ENCODE results near the gene THEMIS. TPM values are rescaled to one million over a fixed set of nuclear protein-coding genes. Genes with fewer than 3 reads are reported as not detected.

Gene THEMIS
- total and polyA plus RNA-seq, 10 of the 15 experiments (the other 5 are each of a cell fraction or from before 2014, with no cell fraction given): 0.06 to 1.5 (median 0.08) TPM; not detected in 6

GRCh38 chr6:127907960-127908640 lies 7.2 kb upstream of the THEMIS start:
- SMC1A ChIA-PET (ENCODE audit: uncharacterized antibody, unreplicated experiment): interaction anchor here (0.7 to 2.9 kb wide), 6 partner anchors 10 to 192 kb away, joined by 3 to 14 read pairs (median 3); no protein-coding TSS in a partner anchor
- H3K4me2 ChIP-seq (ENCODE audit: control insufficient read depth, insufficient read depth): peak overlapping the region; percentile 64; the same call in 1 of the 2 replicates
- TF ChIP-seq ZNF217 (IDR thresholded peaks at IDR 0.05): 0 out of 2 replicates have a peak, but pooled peaks have one; percentile 34
- no peak for TF ChIP-seq REST (IDR thresholded peaks at IDR 0.05; ENCODE audit: low read depth, low read length)
- 0 out of 2 replicates have a peak, but pooled peaks have one; percentile 6 for TF ChIP-seq RUNX3 (IDR thresholded peaks at IDR 0.05; ENCODE audit: low read length)
- peak; percentile 60 to 61; a peak in 3 of 4 replicates for TF ChIP-seq IKZF2 (IDR thresholded peaks at IDR 0.05)
- TF ChIP-seq CHD4 (IDR thresholded peaks at IDR 0.05): no peak
- no peak for TF ChIP-seq ZBTB11 (CRISPR knock-in tag; IDR thresholded peaks at IDR 0.05)
- TF ChIP-seq ESRRA (IDR thresholded peaks at IDR 0.05; ENCODE audit: low read length): no peak
- no peak for TF ChIP-seq ATF3 (IDR thresholded peaks at IDR 0.05; ENCODE audit: borderline replicate concordance, extremely low read depth, low read depth, low read length)
- no peak for TF ChIP-seq NR2F1 (conservative IDR thresholded peaks at IDR 0.05)
- TF ChIP-seq STAT1 (conservative IDR thresholded peaks at IDR 0.05): no peak
- no peak for TF ChIP-seq CHD2 (IDR thresholded peaks at IDR 0.05; ENCODE audit: borderline replicate concordance, low read depth, low read length)

More at GRCh38 chr6:127907960-127908640, 7.2 kb upstream of the THEMIS start:
- H3K27ac ChIP-seq (ENCODE audit: control insufficient read depth, insufficient read depth): no peak overlapping the region
- no peaks in the 10 kb centered on the region for H3K36me3 ChIP-seq (ENCODE audit: control insufficient read depth in 2 of 2, insufficient read depth in 2 of 2, low read length in 1 of 2)
- ChIA-PET CTCF (interaction anchor here (1.0 to 1.3 kb wide), 3 partner anchors 14 to 53 kb away, joined by 3 to 5 read pairs (median 3); no protein-coding TSS in a partner anchor), POLR2A (no interaction called here), RAD21 (ENCODE audit: unreplicated experiment) (interaction anchor here (1.9 kb wide), 1 partner anchor 53 kb away, joined by 7 read pairs; no protein-coding TSS in a partner anchor)
- peak overlapping the region; percentile 51 for H2AFZ ChIP-seq (ENCODE audit: control insufficient read depth, low read depth, low read length)
- BruUV-seq (replicated peaks): no TSS peak
- ATAC-seq (peak; percentile 89), FAIRE-seq (peak; percentile 56), DNase-seq (ENCODE audit: low read depth, low spot score) (peak; percentile 21)
- in situ Hi-C loops (cut with MboI) (no loop called here), intact Hi-C loops (cut with micrococcal nuclease; ENCODE audit: unreplicated experiment) (no loop called here)
- H3K27me3 ChIP-seq (replicated peaks in 1 of 2; ENCODE audit: control insufficient read depth in 2 of 2, insufficient read depth in 2 of 2, low read length in 1 of 2): no peaks in the 10 kb centered on the region
- no peak overlapping the region for H3K9ac ChIP-seq (ENCODE audit: control insufficient read depth, insufficient read depth, low read length)
- H3K79me2 ChIP-seq (ENCODE audit: control insufficient read depth, insufficient read depth, low read length): no peaks in the 10 kb centered on the region
- no peaks in the 10 kb centered on the region for H4K20me1 ChIP-seq (ENCODE audit: control insufficient read depth, insufficient read depth)
- no peaks in the 10 kb centered on the region for H3K4me1 ChIP-seq (ENCODE audit: control insufficient read depth, insufficient read depth, low read length)
- no peaks in the 10 kb centered on the region; the same call in 1 of the 3 replicates for H3K9me3 ChIP-seq (replicated peaks; ENCODE audit: control insufficient read depth, insufficient read depth, low read length)
- under 1% methylated on average over 7 of the region's 7 CpGs for WGBS (ENCODE audit: insufficient coverage, insufficient replicate concordance, low lambda C conversion rate, missing lambda C conversion rate)
- H3K4me3 ChIP-seq: 0 out of 2 replicates have a peak overlapping the region, but pooled peaks have one; percentile 21

All from GM12878 (cell line).